ENCODE data around the gene DAAM1. TPM values are rescaled to one million over a fixed set of nuclear protein-coding genes. Genes with fewer than 3 reads are reported as not detected.

The DAAM1 gene
- polyA plus RNA-seq, 1 donor (not counting 4 experiments of a cell fraction or from before 2014, with no cell fraction given) = 44.6 TPM

- H3K79me2 ChIP-seq (ENCODE audit: control insufficient read depth, insufficient read depth, low read length) = peaks cover 25% of the 10 kb centered on the region
- H3K27me3 ChIP-seq (ENCODE audit: control insufficient read depth, extremely low read depth, insufficient read depth, low read length) = no peaks in the 10 kb centered on the region
- no peak overlapping the region for H3K9ac ChIP-seq (ENCODE audit: control insufficient read depth, extremely low read depth, insufficient read depth, low read length)
- no peaks in the 10 kb centered on the region for H3K36me3 ChIP-seq (ENCODE audit: control insufficient read depth in 2 of 2, extremely low read depth in 1 of 2, insufficient read depth in 2 of 2, low read length in 2 of 2)
- TF ChIP-seq, protein P1, sequence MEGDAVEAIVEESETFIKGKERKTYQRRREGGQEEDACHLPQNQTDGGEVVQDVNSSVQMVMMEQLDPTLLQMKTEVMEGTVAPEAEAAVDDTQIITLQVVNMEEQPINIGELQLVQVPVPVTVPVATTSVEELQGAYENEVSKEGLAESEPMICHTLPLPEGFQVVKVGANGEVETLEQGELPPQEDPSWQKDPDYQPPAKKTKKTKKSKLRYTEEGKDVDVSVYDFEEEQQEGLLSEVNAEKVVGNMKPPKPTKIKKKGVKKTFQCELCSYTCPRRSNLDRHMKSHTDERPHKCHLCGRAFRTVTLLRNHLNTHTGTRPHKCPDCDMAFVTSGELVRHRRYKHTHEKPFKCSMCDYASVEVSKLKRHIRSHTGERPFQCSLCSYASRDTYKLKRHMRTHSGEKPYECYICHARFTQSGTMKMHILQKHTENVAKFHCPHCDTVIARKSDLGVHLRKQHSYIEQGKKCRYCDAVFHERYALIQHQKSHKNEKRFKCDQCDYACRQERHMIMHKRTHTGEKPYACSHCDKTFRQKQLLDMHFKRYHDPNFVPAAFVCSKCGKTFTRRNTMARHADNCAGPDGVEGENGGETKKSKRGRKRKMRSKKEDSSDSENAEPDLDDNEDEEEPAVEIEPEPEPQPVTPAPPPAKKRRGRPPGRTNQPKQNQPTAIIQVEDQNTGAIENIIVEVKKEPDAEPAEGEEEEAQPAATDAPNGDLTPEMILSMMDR (optimal IDR thresholded peaks at IDR 0.05 in 1 of 3, IDR thresholded peaks at IDR 0.05 in 1 of 3, conservative IDR thresholded peaks at IDR 0.05 in 1 of 3; ENCODE audit: extremely low read depth in 1 of 3, insufficient read depth in 2 of 3, low read length in 3 of 3) = no peak
- TF ChIP-seq EZH2 (IDR thresholded peaks at IDR 0.05; ENCODE audit: low read length) = no peak
- no peak for DNase-seq (ENCODE audit: low read depth, low spot score)
- H2AFZ ChIP-seq (ENCODE audit: control insufficient read depth, low read length) = no peak overlapping the region
- H3K9me1 ChIP-seq (ENCODE audit: control insufficient read depth, extremely low read depth, insufficient read depth, low read length) = no peaks in the 10 kb centered on the region
- no peak overlapping the region for H3K27ac ChIP-seq (ENCODE audit: control insufficient read depth, insufficient read depth, low read length)
- dilution Hi-C loops (cut with MboI; ENCODE audit: extremely low pct_ligation_motif_present, low sequenced_read_pairs) = no loop called here
- no peak overlapping the region for H3K4me2 ChIP-seq (ENCODE audit: control insufficient read depth, extremely low read depth, insufficient read depth, low read depth, low read length)
- no peaks in the 10 kb centered on the region for H4K20me1 ChIP-seq (ENCODE audit: control insufficient read depth, extremely low read depth, insufficient read depth, low read length)
- H3K4me3 ChIP-seq (ENCODE audit: control insufficient read depth in 2 of 3, extremely low read depth in 1 of 3, insufficient read depth in 2 of 3, low read depth in 1 of 3, low read length in 3 of 3) = no peak overlapping the region
- FAIRE-seq = no peak
- peaks cover 6% of the 10 kb centered on the region for H3K4me1 ChIP-seq (ENCODE audit: control insufficient read depth, extremely low read depth, insufficient read depth, low read length)
- no peaks in the 10 kb centered on the region for H3K9me3 ChIP-seq (ENCODE audit: control insufficient read depth, low read depth, low read length)
Observed at GRCh38 chr14:59207506-59207933, 19.1 kb downstream of the DAAM1 start.

- Histone ChIP-seq H3K4me1 (ENCODE audit: control insufficient read depth, extremely low read depth, insufficient read depth, low read length) (peaks cover 6% of the 10 kb centered on the region), H3K36me3 (ENCODE audit: control insufficient read depth in 2 of 2, extremely low read depth in 1 of 2, insufficient read depth in 2 of 2, low read length in 2 of 2) (no peaks in the 10 kb centered on the region), H4K20me1 (ENCODE audit: control insufficient read depth, extremely low read depth, insufficient read depth, low read length) (no peaks in the 10 kb centered on the region), H3K4me3 (ENCODE audit: control insufficient read depth in 2 of 3, extremely low read depth in 1 of 3, insufficient read depth in 2 of 3, low read depth in 1 of 3, low read length in 3 of 3) (no peak overlapping the region), H3K9me3 (ENCODE audit: control insufficient read depth, low read depth, low read length) (no peaks in the 10 kb centered on the region), H3K27me3 (ENCODE audit: control insufficient read depth, extremely low read depth, insufficient read depth, low read length) (no peaks in the 10 kb centered on the region), H3K27ac (ENCODE audit: control insufficient read depth, insufficient read depth, low read length) (no peak overlapping the region), H3K9ac (ENCODE audit: control insufficient read depth, extremely low read depth, insufficient read depth, low read length) (no peak overlapping the region), H2AFZ (ENCODE audit: control insufficient read depth, low read length) (no peak overlapping the region), H3K4me2 (ENCODE audit: control insufficient read depth, extremely low read depth, insufficient read depth, low read depth, low read length) (no peak overlapping the region), H3K9me1 (ENCODE audit: control insufficient read depth, extremely low read depth, insufficient read depth, low read length) (no peaks in the 10 kb centered on the region), H3K79me2 (ENCODE audit: control insufficient read depth, insufficient read depth, low read length) (peaks cover 25% of the 10 kb centered on the region)
- dilution Hi-C loops (cut with MboI; ENCODE audit: extremely low pct_ligation_motif_present, low sequenced_read_pairs) = no loop called here
- FAIRE-seq = peak; percentile 23
- TF ChIP-seq, protein P1 (optimal IDR thresholded peaks at IDR 0.05 in 1 of 3, IDR thresholded peaks at IDR 0.05 in 1 of 3, conservative IDR thresholded peaks at IDR 0.05 in 1 of 3; ENCODE audit: extremely low read depth in 1 of 3, insufficient read depth in 2 of 3, low read length in 3 of 3) = no peak
- TF ChIP-seq EZH2 (IDR thresholded peaks at IDR 0.05; ENCODE audit: low read length) = no peak
- no peak for DNase-seq (ENCODE audit: low read depth, low spot score)
Observed at GRCh38 chr14:59208224-59208814, 19.9 kb downstream of the DAAM1 start.
